NB4 (cell line): ENCODE data around the gene IDUA.
A peak's percentile ranks its signal among the peaks of the same experiment; 100 is the strongest.

Source experiments
- DNase-seq: peaks from one replicate; pipeline ENCODE4 v3.0.0; 2010; ENCODE audit warnings: low read depth
- H3K4me3 ChIP-seq: one replicate; pipeline ENCODE4 v1.5.1; 2011; ENCODE audit warnings: mild to moderate bottlenecking, low read depth, low read length, moderate library complexity
- MYC ChIP-seq: IDR thresholded peaks from 2 replicates; pipeline ENCODE4 v1.6.1; 2011; ENCODE audit warnings: low read depth, low read length
- POLR2A ChIP-seq: IDR thresholded peaks from 2 replicates; pipeline ENCODE4 v1.6.1; 2011; ENCODE audit warnings: mild to moderate bottlenecking; ENCODE audit not compliant: insufficient read length; ENCODE audit errors: extremely low read depth
- TF ChIP-seq, protein P1 (sequence below): IDR thresholded peaks from one replicate; pipeline ENCODE4 v1.5.1; 2012; ENCODE audit warnings: low read depth, low read length
- TF ChIP-seq, protein P2 (sequence below): IDR thresholded peaks from 2 replicates; pipeline ENCODE4 v1.6.1; 2011; ENCODE audit warnings: low read depth, low read length

The IDUA gene

GRCh38 chr4:970854-971520 lies 15.9 kb upstream of the IDUA start:
- no peak for TF ChIP-seq POLR2A
- TF ChIP-seq MYC: no peak
- TF ChIP-seq, protein P1, sequence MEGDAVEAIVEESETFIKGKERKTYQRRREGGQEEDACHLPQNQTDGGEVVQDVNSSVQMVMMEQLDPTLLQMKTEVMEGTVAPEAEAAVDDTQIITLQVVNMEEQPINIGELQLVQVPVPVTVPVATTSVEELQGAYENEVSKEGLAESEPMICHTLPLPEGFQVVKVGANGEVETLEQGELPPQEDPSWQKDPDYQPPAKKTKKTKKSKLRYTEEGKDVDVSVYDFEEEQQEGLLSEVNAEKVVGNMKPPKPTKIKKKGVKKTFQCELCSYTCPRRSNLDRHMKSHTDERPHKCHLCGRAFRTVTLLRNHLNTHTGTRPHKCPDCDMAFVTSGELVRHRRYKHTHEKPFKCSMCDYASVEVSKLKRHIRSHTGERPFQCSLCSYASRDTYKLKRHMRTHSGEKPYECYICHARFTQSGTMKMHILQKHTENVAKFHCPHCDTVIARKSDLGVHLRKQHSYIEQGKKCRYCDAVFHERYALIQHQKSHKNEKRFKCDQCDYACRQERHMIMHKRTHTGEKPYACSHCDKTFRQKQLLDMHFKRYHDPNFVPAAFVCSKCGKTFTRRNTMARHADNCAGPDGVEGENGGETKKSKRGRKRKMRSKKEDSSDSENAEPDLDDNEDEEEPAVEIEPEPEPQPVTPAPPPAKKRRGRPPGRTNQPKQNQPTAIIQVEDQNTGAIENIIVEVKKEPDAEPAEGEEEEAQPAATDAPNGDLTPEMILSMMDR: no peak
- TF ChIP-seq, protein P2, sequence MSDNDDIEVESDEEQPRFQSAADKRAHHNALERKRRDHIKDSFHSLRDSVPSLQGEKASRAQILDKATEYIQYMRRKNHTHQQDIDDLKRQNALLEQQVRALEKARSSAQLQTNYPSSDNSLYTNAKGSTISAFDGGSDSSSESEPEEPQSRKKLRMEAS: no peak
- no peak overlapping the region for H3K4me3 ChIP-seq

GRCh38 chr4:971666-972500 lies 15.0 kb upstream of the IDUA start:
- DNase-seq: no peak
- H3K4me3 ChIP-seq: no peak overlapping the region
- TF ChIP-seq MYC (no peak), POLR2A (no peak)
- TF ChIP-seq, protein P1: no peak
- TF ChIP-seq, protein P2: no peak

More at GRCh38 chr4:970854-971520, 15.9 kb upstream of the IDUA start:
- no peak for DNase-seq

- peak; percentile 52 for DNase-seq
- peak overlapping the region; percentile 58 for H3K4me3 ChIP-seq
- TF ChIP-seq, protein P1: no peak
- TF ChIP-seq MYC (no peak), POLR2A (no peak)
- TF ChIP-seq, protein P2: no peak
Observed at GRCh38 chr4:972651-973424, 14.0 kb upstream of the IDUA start.

- H3K4me3 ChIP-seq: peak within 1 kb of the TSS; percentile 58
- TF ChIP-seq, protein P1: no peak
- peak; percentile 51 for TF ChIP-seq POLR2A
- TF ChIP-seq, protein P2: peak; percentile 10; the same call in 1 of the 2 replicates
- peak; percentile 79 for DNase-seq
Observed at GRCh38 chr4:973431-974397, 13.1 kb upstream of the IDUA start, which contains the start of gene DGKQ. DGKQ (minus strand) TSS chr4:973569; CDS start chr4:973482, 87 bp downstream.
